B cell (primary cell): Measurements from ENCODE around the gene NHLRC1. TPM values are rescaled to one million over a fixed set of nuclear protein-coding genes. Genes with fewer than 3 reads are reported as not detected.

Source experiments
- ATAC-seq: fragments of 200-7000 bp; cut with Tn5 transposase; one replicate; pipeline ENCODE4 v1.10.0; 2021; ENCODE audit warnings: low read depth, mild to moderate bottlenecking, moderate number of reproducible peaks, moderate library complexity
- CTCF ChIA-PET: fragments of 350-600 bp; sonication (Branson Sonifier 250); formaldehyde crosslinking; loops from one replicate; lab custom pipeline; 2021; ENCODE audit warnings: antibody characterized with exemption, inconsistent platforms; lab: Charles Lee
- POLR2A ChIA-PET: fragments of 350-600 bp; sonication (Branson Sonifier 250); formaldehyde crosslinking; loops from one replicate; lab custom pipeline; 2021; ENCODE audit warnings: antibody characterized with exemption; lab: Charles Lee
- DNase-seq: peaks from one replicate; pipeline ENCODE4 v3.0.0; 2013
- H2AFZ ChIP-seq: 2 replicates; pipeline ENCODE4 v1.6.1; 2012; ENCODE audit warnings: mild to moderate bottlenecking, low read depth, low read length; ENCODE audit not compliant: insufficient read depth, poor library complexity, severe bottlenecking
- H3K27ac ChIP-seq, 2 donors: 1 replicate in 1 of 2; 2 replicates in 1 of 2; pipeline ENCODE4 v1.5.1; 2012 to 2013; ENCODE audit warnings: low read length in 2 of 2, mild to moderate bottlenecking in 2 of 2, moderate library complexity in 1 of 2
- H3K27me3 ChIP-seq, 4 experiments: fragments of 200-600 bp in 1 of 4; sonication (generic) in 1 of 4; replicated peaks in 1 of 4; 1 replicate in 2 of 4; 2 replicates in 2 of 4; pipeline versions ENCODE4 v1.6.1 to v1.7.0; 2013 to 2016; ENCODE audit warnings: low read length in 3 of 4, mild to moderate bottlenecking in 2 of 4, mixed read lengths in 1 of 4, moderate library complexity in 1 of 4; ENCODE audit not compliant: insufficient read depth in 4 of 4, control insufficient read depth in 3 of 4; ENCODE audit errors: control extremely low read depth in 1 of 4
- H3K36me3 ChIP-seq, 2 experiments: replicated peaks in 1 of 2; 1 replicate in 1 of 2; 2 replicates in 1 of 2; pipeline versions ENCODE4 v1.6.1 to v1.7.1; 2013; ENCODE audit warnings: low read length in 1 of 2; ENCODE audit not compliant: insufficient read depth in 2 of 2, control insufficient read depth in 1 of 2; ENCODE audit errors: control extremely low read depth in 1 of 2, extremely low read depth in 1 of 2
- H3K4me1 ChIP-seq, 2 donors: fragments of 200-600 bp in 1 of 2; sonication (generic) in 1 of 2; 1 replicate in 1 of 2; 2 replicates in 1 of 2; pipeline versions ENCODE4 v1.5.1 to v1.6.1; 2013 to 2017; ENCODE audit warnings: low read length in 2 of 2; ENCODE audit not compliant: control insufficient read depth in 2 of 2, insufficient read depth in 2 of 2
- H3K4me2 ChIP-seq: replicated peaks from 2 replicates; pipeline ENCODE3; 2012; ENCODE audit warnings: mild to moderate bottlenecking, low read depth, low read length; ENCODE audit not compliant: poor library complexity, severe bottlenecking
- H3K4me3 ChIP-seq, 5 experiments: fragments of 200-600 bp in 1 of 5; sonication (generic) in 1 of 5; 1 replicate in 3 of 5; 2 replicates in 2 of 5; pipeline versions ENCODE4 v1.5.1 to v1.7.0; 2011 to 2016; ENCODE audit warnings: low read length in 4 of 5, mild to moderate bottlenecking in 4 of 5, low read depth in 2 of 5, control low read depth in 1 of 5, moderate library complexity in 1 of 5; ENCODE audit not compliant: insufficient read depth in 1 of 5; ENCODE audit errors: control extremely low read depth in 1 of 5, extremely low read depth in 1 of 5
- H3K79me2 ChIP-seq: fragments of 200-600 bp; sonication (generic); one replicate; pipeline ENCODE4 v1.6.0; 2016; ENCODE audit warnings: low read length; ENCODE audit not compliant: control insufficient read depth, insufficient read depth
- H3K9ac ChIP-seq: fragments of 200-600 bp; sonication (generic); 2 replicates; pipeline ENCODE4 v1.6.1; 2017; ENCODE audit warnings: mild to moderate bottlenecking, low read length, moderate library complexity
- H3K9me3 ChIP-seq, 3 donors: one replicate each; pipeline versions ENCODE4 v1.6.1 to v1.7.1; 2013; ENCODE audit warnings: low read length in 2 of 3; ENCODE audit not compliant: control insufficient read depth in 2 of 3, insufficient read depth in 1 of 3; ENCODE audit errors: control extremely low read depth in 1 of 3
- H4K20me1 ChIP-seq: 2 replicates; pipeline ENCODE4 v1.6.0; 2012; ENCODE audit warnings: mild to moderate bottlenecking, low read length; ENCODE audit not compliant: insufficient read depth, control insufficient read depth, poor library complexity, severe bottlenecking
- H3K27ac Mint-ChIP-seq: one replicate; pipeline ENCODE4 v1.8.0; 2021; ENCODE audit warnings: mixed read lengths
- H3K27me3 Mint-ChIP-seq: one replicate; pipeline ENCODE4 v1.8.0; 2021; ENCODE audit warnings: mixed read lengths
- H3K4me1 Mint-ChIP-seq: one replicate; pipeline ENCODE4 v1.8.0; 2021; ENCODE audit warnings: mixed read lengths
- H3K4me3 Mint-ChIP-seq: one replicate; pipeline ENCODE4 v1.8.0; 2021; ENCODE audit warnings: mixed read lengths
- H3K9me3 Mint-ChIP-seq: one replicate; pipeline ENCODE4 v1.8.0; 2022; ENCODE audit warnings: mixed read lengths; ENCODE audit not compliant: insufficient read depth
- CTCF ChIP-seq: fragments of 200-600 bp; IDR thresholded peaks from one replicate; pipeline ENCODE4 v1.8.0; 2022; ENCODE audit warnings: antibody characterized with exemption, mild to moderate bottlenecking
- EZH2 ChIP-seq: IDR thresholded peaks from 2 replicates; pipeline ENCODE4 v1.6.1; 2012; ENCODE audit warnings: borderline replicate concordance, low read depth, mild to moderate bottlenecking, moderate library complexity, low read length; ENCODE audit not compliant: insufficient read depth, poor library complexity, severe bottlenecking
- WGBS: methylation state at CpG from one replicate; pipeline ENCODE4 v1.1.5; 2013; ENCODE audit warnings: missing lambda C conversion rate; ENCODE audit not compliant: insufficient coverage; 5-methylcytosine and 5-hydroxymethylcytosine counted together
- intact Hi-C: fragments of 100-400 bp; cut with micrococcal nuclease; formaldehyde crosslinking; loops from one replicate; pipeline ENCODE4 v1.10.0; 2022
- polyA plus RNA-seq: library from polyadenylated mRNA; depleted of rRNA; stranded (reverse); fragments of >200 nt; gene quantifications from 2 replicates; pipeline ENCODE4 v1.2.3, GENCODE V29; 2012
- total RNA-seq, 2 donors: library from RNA; stranded (reverse); fragments of 120-200 nt in 1 of 2; gene quantifications; 1 replicate in 1 of 2; 2 replicates in 1 of 2; pipeline versions ENCODE4 v1.2.3 to v1.2.4, GENCODE V29; 2013 to 2022

NHLRC1 gene
- total and polyA plus RNA-seq, 2 donors (not counting 1 experiment from before 2014, with no cell fraction given), result 0.31 to 1.0 TPM

DNA sequence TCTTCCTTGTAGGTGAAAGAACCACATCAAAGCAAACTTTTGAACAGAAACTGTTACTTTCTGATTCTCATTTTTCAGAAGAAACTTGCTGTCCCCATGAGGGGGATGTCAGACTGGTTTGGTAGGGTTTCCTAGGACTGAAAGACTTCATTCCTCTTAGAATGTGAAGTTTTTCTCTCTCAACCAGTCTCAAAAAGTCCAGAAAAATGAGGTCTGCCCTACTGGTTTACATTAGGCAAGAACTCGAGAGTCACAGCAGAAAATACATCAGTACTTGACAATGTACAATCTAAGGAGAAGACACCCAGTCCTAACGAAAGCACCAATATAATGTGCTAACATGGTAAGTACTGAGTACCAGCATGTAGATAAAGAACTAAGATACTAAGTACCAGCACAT, 12.7 kb upstream of the NHLRC1 start:
- no peak overlapping the region for H3K4me3 ChIP-seq
- WGBS, result no CpG with 5 or more reads among the region's 2 CpGs
- no peak overlapping the region for H3K9ac ChIP-seq
- H3K27ac ChIP-seq, result no peak overlapping the region
- TF ChIP-seq EZH2, result no peak
- no peak for TF ChIP-seq CTCF
- no peak overlapping the region for H3K4me2 ChIP-seq
- H3K36me3 ChIP-seq, result peaks cover 0 to 34% of the 10 kb centered on the region in 2 experiments
- intact Hi-C loops, result no loop called here
- no peak overlapping the region for H3K4me3 Mint-ChIP-seq
- ATAC-seq (no peak), DNase-seq (no peak)
- H4K20me1 ChIP-seq, result no peaks in the 10 kb centered on the region
- no peaks in the 10 kb centered on the region for H3K79me2 ChIP-seq
- no peaks in the 10 kb centered on the region for H3K9me3 ChIP-seq
- no peak overlapping the region for H3K27ac Mint-ChIP-seq
- H3K27me3 Mint-ChIP-seq, result no peaks in the 10 kb centered on the region
- ChIA-PET POLR2A (no interaction called here), CTCF (interaction anchor here (1.9 kb wide), 1 partner anchor 14 kb away, joined by 5 read pairs; no protein-coding TSS in a partner anchor)
- H3K27me3 ChIP-seq, result no peaks in the 10 kb centered on the region
- H3K9me3 Mint-ChIP-seq, result no peaks in the 10 kb centered on the region
- H3K4me1 Mint-ChIP-seq, result no peaks in the 10 kb centered on the region
- no peaks in the 10 kb centered on the region for H3K4me1 ChIP-seq
- H2AFZ ChIP-seq, result no peak overlapping the region

- H3K4me2 ChIP-seq, result no peak overlapping the region
- H3K36me3 ChIP-seq, result peaks cover 0 to 17% of the 10 kb centered on the region in 2 experiments
- H3K9me3 ChIP-seq, result no peaks in the 10 kb centered on the region
- H3K9me3 Mint-ChIP-seq, result no peaks in the 10 kb centered on the region
- WGBS, result no CpG with 5 or more reads among the region's 3 CpGs
- no peak overlapping the region for H3K4me3 ChIP-seq
- ATAC-seq (no peak), DNase-seq (no peak)
- no peak for TF ChIP-seq EZH2
- no peak for TF ChIP-seq CTCF
- H3K27me3 ChIP-seq, result no peaks in the 10 kb centered on the region
- intact Hi-C loops, result no loop called here
- no peaks in the 10 kb centered on the region for H4K20me1 ChIP-seq
- H3K27ac ChIP-seq, result no peak overlapping the region
- no peaks in the 10 kb centered on the region for H3K79me2 ChIP-seq
- CTCF ChIA-PET, result no interaction called here
- no peak overlapping the region for H3K9ac ChIP-seq
- no peaks in the 10 kb centered on the region for H3K27me3 Mint-ChIP-seq
- H3K4me3 Mint-ChIP-seq, result no peak overlapping the region
- POLR2A ChIA-PET, result no interaction called here
- H3K27ac Mint-ChIP-seq, result no peak overlapping the region
- no peak overlapping the region for H2AFZ ChIP-seq
- H3K4me1 Mint-ChIP-seq, result no peaks in the 10 kb centered on the region
- H3K4me1 ChIP-seq, result no peaks in the 10 kb centered on the region
Measured at GRCh38 chr6:18132346-18132745, 9.9 kb upstream of the NHLRC1 start.
